ENCODE results near the gene FOCAD.
A peak's percentile ranks its signal among the peaks of the same experiment; 100 is the strongest.

FOCAD gene

GRCh38 chr9:20683351-20684034 is 566 bp upstream of the FOCAD start:
- peak; percentile 56 for DNase-seq

- no peak for DNase-seq
These were observed 1.0 kb downstream of the FOCAD start for GRCh38 chr9:20684875-20685696.

- DNase-seq = no peak
These were observed 1.7 kb downstream of the FOCAD start for GRCh38 chr9:20685769-20686168.

GRCh38 chr9:20689833-20690232 is 5.8 kb downstream of the FOCAD start:
- no peak for DNase-seq

- no peak for DNase-seq
These were observed 8.5 kb downstream of the FOCAD start for GRCh38 chr9:20692554-20692953.

- no peak for DNase-seq
These were observed 9.0 kb downstream of the FOCAD start for GRCh38 chr9:20693068-20693467.

- DNase-seq = no peak
These were observed 10.2 kb downstream of the FOCAD start for GRCh38 chr9:20694248-20694647.

GRCh38 chr9:20697021-20697719 is 13.1 kb downstream of the FOCAD start:
- DNase-seq = no peak

GRCh38 chr9:20698782-20699181 is 14.7 kb downstream of the FOCAD start:
- no peak for DNase-seq

- DNase-seq = no peak
These were observed 17.0 kb downstream of the FOCAD start for GRCh38 chr9:20701060-20701459.

- no peak for DNase-seq
These were observed 18.5 kb downstream of the FOCAD start for GRCh38 chr9:20702570-20702969.

- DNase-seq = no peak
These were observed 19.1 kb downstream of the FOCAD start for GRCh38 chr9:20703146-20703545.

- DNase-seq = no peak
These were observed 23.6 kb downstream of the FOCAD start for GRCh38 chr9:20707708-20708107.

- DNase-seq = no peak
These were observed 29.1 kb downstream of the FOCAD start for GRCh38 chr9:20713172-20713571.

GRCh38 chr9:20714442-20715415 is 30.7 kb downstream of the FOCAD start:
- DNase-seq = no peak

GRCh38 chr9:20722221-20722620 is 38.2 kb downstream of the FOCAD start:
- no peak for DNase-seq

- no peak for DNase-seq
These were observed 41.6 kb downstream of the FOCAD start for GRCh38 chr9:20725675-20726074.

- no peak for DNase-seq
These were observed 42.1 kb downstream of the FOCAD start for GRCh38 chr9:20726144-20726543.

- DNase-seq = no peak
These were observed 44.6 kb downstream of the FOCAD start for GRCh38 chr9:20728493-20729220.

- no peak for DNase-seq
These were observed 45.5 kb downstream of the FOCAD start for GRCh38 chr9:20729523-20729922.

GRCh38 chr9:20732118-20732517 is 48.1 kb downstream of the FOCAD start:
- no peak for DNase-seq

GRCh38 chr9:20734275-20734674 is 50.2 kb downstream of the FOCAD start:
- no peak for DNase-seq
